H1 (cell line): ENCODE measurements around the gene SLCO4A1. TPM values are rescaled to one million over a fixed set of nuclear protein-coding genes. Genes with fewer than 3 reads are reported as not detected.

Experiments used
- FOSL1 ChIP-seq: IDR thresholded peaks from 2 replicates; pipeline ENCODE4 v1.6.1; 2011; ENCODE audit warnings: mild to moderate bottlenecking, low read depth, low read length, moderate library complexity; ENCODE audit not compliant: insufficient read depth
- POU5F1 ChIP-seq: IDR thresholded peaks from 2 replicates; pipeline ENCODE4 v1.6.1; 2011; ENCODE audit warnings: low read depth, mild to moderate bottlenecking, low read length, moderate library complexity
- SRF ChIP-seq: IDR thresholded peaks from 2 replicates; pipeline ENCODE4 v1.6.1; 2011; ENCODE audit warnings: mild to moderate bottlenecking, low read depth, low read length, moderate library complexity
- YY1 ChIP-seq: IDR thresholded peaks from 2 replicates; pipeline ENCODE4 v1.6.1; 2011; ENCODE audit warnings: low read depth, mild to moderate bottlenecking, low read length
- polyA plus RNA-seq, 7 experiments: library from polyadenylated mRNA; depleted of rRNA in 3 of 7; stranded (reverse) in 5 of 7; unstranded in 2 of 7; fragments of >200 nt in 5 of 7; fragments of 200-250 nt in 2 of 7; gene quantifications; 1 replicate in 5 of 7; 2 replicates in 1 of 7; 4 replicates in 1 of 7; pipeline versions ENCODE4 v1.2.1 to v1.2.3, GENCODE V29; 2011 to 2013; ENCODE audit warnings: missing spikeins in 2 of 7, mixed read lengths in 2 of 7
- total RNA-seq: library from RNA; stranded (reverse); fragmentation: NEBNext Ultra II Directional; extraction: Animal tissue kit (Norgen Biotek cat#: 25700); gene quantifications from 2 replicates; pipeline ENCODE4 v1.2.1, GENCODE V29; 2021
- TF ChIP-seq, protein P1 (sequence below): IDR thresholded peaks from 2 replicates; pipeline ENCODE4 v1.6.1; 2012; ENCODE audit warnings: low read length, inconsistent platforms

Gene SLCO4A1
- total and polyA plus RNA-seq, 2 of the 8 experiments (the other 6 are each of a cell fraction or from before 2014, with no cell fraction given): 10.5 to 18.5 TPM

DNA sequence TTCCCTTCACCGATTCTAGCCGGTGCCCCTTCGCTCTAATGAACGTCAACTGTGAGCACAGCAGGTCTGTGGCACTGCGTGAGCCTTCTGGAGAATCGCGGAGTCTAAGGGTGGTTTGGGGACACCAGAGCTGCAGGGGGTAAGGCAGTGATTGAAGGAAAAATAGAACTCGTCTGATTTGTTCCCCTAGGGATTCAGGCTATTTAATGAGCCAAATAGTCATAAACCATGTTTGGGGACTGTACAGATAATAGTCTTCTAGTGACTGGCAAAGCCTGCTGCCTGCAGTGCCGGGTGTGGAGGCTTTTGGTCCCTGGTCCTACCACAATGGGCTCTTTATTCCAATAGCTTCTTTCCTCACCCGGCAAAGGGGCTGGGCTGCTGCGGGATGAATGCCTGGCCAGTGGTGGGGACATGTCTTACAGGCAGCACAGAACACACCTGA, 55.2 kb downstream of the SLCO4A1 start (continued):
- TF ChIP-seq, protein P1, sequence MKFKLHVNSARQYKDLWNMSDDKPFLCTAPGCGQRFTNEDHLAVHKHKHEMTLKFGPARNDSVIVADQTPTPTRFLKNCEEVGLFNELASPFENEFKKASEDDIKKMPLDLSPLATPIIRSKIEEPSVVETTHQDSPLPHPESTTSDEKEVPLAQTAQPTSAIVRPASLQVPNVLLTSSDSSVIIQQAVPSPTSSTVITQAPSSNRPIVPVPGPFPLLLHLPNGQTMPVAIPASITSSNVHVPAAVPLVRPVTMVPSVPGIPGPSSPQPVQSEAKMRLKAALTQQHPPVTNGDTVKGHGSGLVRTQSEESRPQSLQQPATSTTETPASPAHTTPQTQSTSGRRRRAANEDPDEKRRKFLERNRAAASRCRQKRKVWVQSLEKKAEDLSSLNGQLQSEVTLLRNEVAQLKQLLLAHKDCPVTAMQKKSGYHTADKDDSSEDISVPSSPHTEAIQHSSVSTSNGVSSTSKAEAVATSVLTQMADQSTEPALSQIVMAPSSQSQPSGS: no peak
- TF ChIP-seq POU5F1 (no peak), YY1 (no peak), SRF (no peak), FOSL1 (no peak)
